ENCODE data around the gene HELZ. TPM values are rescaled to one million over a fixed set of nuclear protein-coding genes. Genes with fewer than 3 reads are reported as not detected.

The HELZ gene
- total RNA-seq, 1 donor from 2014 or later, result 86.6 TPM

- TF ChIP-seq CTCF (IDR thresholded peaks at IDR 0.05; ENCODE audit: unreplicated experiment), result no peak
- Mint-ChIP-seq H3K27ac (no peak overlapping the region), H3K36me3 (peaks cover 42% of the 10 kb centered on the region), H3K4me3 (no peak overlapping the region), H3K27me3 (ENCODE audit: low read depth) (no peaks in the 10 kb centered on the region), H3K4me1 (peaks cover 3% of the 10 kb centered on the region), H3K9me3 (peaks cover 13% of the 10 kb centered on the region)
- no peak for DNase-seq (ENCODE audit: low spot score in 2 of 2, unreplicated experiment in 2 of 2)
Measured at GRCh38 chr17:67090341-67090740, 154.7 kb downstream of the HELZ start.

- Mint-ChIP-seq H3K4me1 (peaks cover 3% of the 10 kb centered on the region), H3K27ac (no peak overlapping the region), H3K4me3 (no peak overlapping the region), H3K36me3 (peaks cover 36% of the 10 kb centered on the region), H3K9me3 (peaks cover 13% of the 10 kb centered on the region), H3K27me3 (ENCODE audit: low read depth) (no peaks in the 10 kb centered on the region)
- no peak for DNase-seq (ENCODE audit: low spot score in 2 of 2, unreplicated experiment in 2 of 2)
- TF ChIP-seq CTCF (IDR thresholded peaks at IDR 0.05; ENCODE audit: unreplicated experiment), result no peak
Measured at GRCh38 chr17:67088639-67089038, 156.4 kb downstream of the HELZ start.

- Mint-ChIP-seq H3K27me3 (ENCODE audit: low read depth) (no peaks in the 10 kb centered on the region), H3K36me3 (peaks cover 38% of the 10 kb centered on the region), H3K4me3 (no peak overlapping the region), H3K9me3 (peaks cover 8% of the 10 kb centered on the region), H3K4me1 (no peaks in the 10 kb centered on the region), H3K27ac (no peak overlapping the region)
- DNase-seq (ENCODE audit: low spot score in 2 of 2, unreplicated experiment in 2 of 2), result no peak
- no peak for TF ChIP-seq CTCF (IDR thresholded peaks at IDR 0.05; ENCODE audit: unreplicated experiment)
Measured at GRCh38 chr17:67085406-67085805, 159.6 kb downstream of the HELZ start.

- Mint-ChIP-seq H3K4me1 (no peaks in the 10 kb centered on the region), H3K9me3 (peaks cover 3% of the 10 kb centered on the region), H3K27me3 (ENCODE audit: low read depth) (no peaks in the 10 kb centered on the region), H3K27ac (no peak overlapping the region), H3K36me3 (peaks cover 27% of the 10 kb centered on the region), H3K4me3 (no peak overlapping the region)
- DNase-seq (ENCODE audit: low spot score in 2 of 2, unreplicated experiment in 2 of 2), result no peak
- TF ChIP-seq CTCF (IDR thresholded peaks at IDR 0.05; ENCODE audit: unreplicated experiment), result no peak
Measured at GRCh38 chr17:67082107-67082506, 162.9 kb downstream of the HELZ start.

GRCh38 chr17:67080804-67081203 is 164.2 kb downstream of the HELZ start:
- Mint-ChIP-seq H3K9me3 (peaks cover 3% of the 10 kb centered on the region), H3K4me1 (peaks cover 5% of the 10 kb centered on the region), H3K36me3 (peaks cover 26% of the 10 kb centered on the region), H3K4me3 (no peak overlapping the region), H3K27me3 (ENCODE audit: low read depth) (no peaks in the 10 kb centered on the region), H3K27ac (no peak overlapping the region)
- DNase-seq (ENCODE audit: low spot score in 2 of 2, unreplicated experiment in 2 of 2), result no peak
- no peak for TF ChIP-seq CTCF (IDR thresholded peaks at IDR 0.05; ENCODE audit: unreplicated experiment)

GRCh38 chr17:67079491-67079890 is 165.5 kb downstream of the HELZ start:
- peaks cover 5% of the 10 kb centered on the region for H3K4me1 Mint-ChIP-seq
- peaks cover 3% of the 10 kb centered on the region for H3K9me3 Mint-ChIP-seq
- TF ChIP-seq CTCF (IDR thresholded peaks at IDR 0.05; ENCODE audit: unreplicated experiment), result no peak
- H3K36me3 Mint-ChIP-seq, result peaks cover 26% of the 10 kb centered on the region
- no peak overlapping the region for H3K27ac Mint-ChIP-seq
- DNase-seq (ENCODE audit: low spot score in 2 of 2, unreplicated experiment in 2 of 2), result no peak
- no peaks in the 10 kb centered on the region for H3K27me3 Mint-ChIP-seq (ENCODE audit: low read depth)
- H3K4me3 Mint-ChIP-seq, result no peak overlapping the region
